HG02678 (cell line): ENCODE results near the gene ZNF831.

Experiments used
- ATAC-seq: cut with Tn5 transposase; IDR thresholded peaks from one replicate; pipeline ENCODE4 v1.9.1; 2021; ENCODE audit warnings: mild to moderate bottlenecking, moderate library complexity; ENCODE audit not compliant: unreplicated experiment

The ZNF831 gene

GRCh38 chr20:59139998-59140397, 23.6 kb upstream of the ZNF831 start:
- ATAC-seq, result no peak

GRCh38 chr20:59141818-59142581, 21.6 kb upstream of the ZNF831 start:
- ATAC-seq, result no peak

GRCh38 chr20:59143326-59143725, 20.3 kb upstream of the ZNF831 start:
- no peak for ATAC-seq

GRCh38 chr20:59144179-59144830, 19.3 kb upstream of the ZNF831 start:
- no peak for ATAC-seq

GRCh38 chr20:59144831-59145196, 18.8 kb upstream of the ZNF831 start:
- no peak for ATAC-seq

GRCh38 chr20:59145247-59145923, 18.2 kb upstream of the ZNF831 start:
- ATAC-seq, result no peak

- ATAC-seq, result no peak
Measured at GRCh38 chr20:59145924-59146779, 17.5 kb upstream of the ZNF831 start.

- no peak for ATAC-seq
Measured at GRCh38 chr20:59146780-59147565, 16.6 kb upstream of the ZNF831 start.

- no peak for ATAC-seq
Measured at GRCh38 chr20:59147586-59147985, 16.0 kb upstream of the ZNF831 start.

GRCh38 chr20:59148701-59149493, 14.7 kb upstream of the ZNF831 start:
- no peak for ATAC-seq

- ATAC-seq, result no peak
Measured at GRCh38 chr20:59149678-59150504, 13.7 kb upstream of the ZNF831 start.

- no peak for ATAC-seq
Measured at GRCh38 chr20:59150821-59151251, 12.8 kb upstream of the ZNF831 start.

- ATAC-seq, result no peak
Measured at GRCh38 chr20:59151391-59151790, 12.2 kb upstream of the ZNF831 start.

- ATAC-seq, result no peak
Measured at GRCh38 chr20:59151820-59152219, 11.8 kb upstream of the ZNF831 start.

GRCh38 chr20:59152559-59153354, 10.9 kb upstream of the ZNF831 start:
- no peak for ATAC-seq

- ATAC-seq, result no peak
Measured at GRCh38 chr20:59153355-59153681, 10.3 kb upstream of the ZNF831 start.

- no peak for ATAC-seq
Measured at GRCh38 chr20:59153832-59154231, 9.8 kb upstream of the ZNF831 start.
